Panc1 (cell line): ENCODE measurements around the gene RADIL. TPM values are rescaled to one million over a fixed set of nuclear protein-coding genes. Genes with fewer than 3 reads are reported as not detected.

Source experiments
- ATAC-seq: fragments of 200-7000 bp; cut with Tn5 transposase; 2 replicates; pipeline ENCODE4 v1.9.1; 2020; ENCODE audit warnings: mild to moderate bottlenecking, moderate library complexity
- BruUV-seq: library from RNA; stranded (reverse); fragments of 400-500 nt; replicated peaks from 2 replicates; lab custom pipeline; 2021; lab: Mats Ljungman, UMichigan
- CTCF ChIA-PET: fragments of 300-600 bp; sonication (Branson Sonifier 250); formaldehyde crosslinking; loops from one replicate; lab custom pipeline; 2022; ENCODE audit warnings: antibody characterized with exemption; lab: Charles Lee
- POLR2A ChIA-PET: fragments of 300-600 bp; sonication (Branson Sonifier 250); formaldehyde crosslinking; loops from one replicate; lab custom pipeline; 2022; ENCODE audit warnings: antibody characterized with exemption; lab: Charles Lee
- DNase-seq: peaks from one replicate; pipeline ENCODE4 v3.0.0-alpha.2; 2010; ENCODE audit warnings: low read depth, low spot score
- H3K27ac ChIP-seq: 2 replicates; pipeline ENCODE4 v1.5.1; 2011; ENCODE audit warnings: mild to moderate bottlenecking, low read length, inconsistent platforms
- H3K27me3 ChIP-seq: fragments of 200-500 bp; sonication (Bioruptor generic); 2 replicates; pipeline ENCODE4 v1.6.0; 2014; ENCODE audit warnings: low read length, inconsistent platforms; ENCODE audit not compliant: control insufficient read depth, insufficient read depth
- H3K36me3 ChIP-seq: fragments of 200-500 bp; sonication (Bioruptor generic); 2 replicates; pipeline ENCODE4 v1.5.1; 2014; ENCODE audit warnings: inconsistent platforms, mild to moderate bottlenecking, low read length, moderate library complexity; ENCODE audit not compliant: control insufficient read depth, insufficient read depth
- H3K4me1 ChIP-seq: 2 replicates; pipeline ENCODE4 v1.5.1; 2011; ENCODE audit warnings: inconsistent platforms, mild to moderate bottlenecking, low read length, moderate library complexity; ENCODE audit not compliant: control insufficient read depth, insufficient read depth
- H3K4me3 ChIP-seq, 2 experiments: 2 replicates each; pipeline ENCODE4 v1.5.1; 2011 to 2012; ENCODE audit warnings: low read depth in 2 of 2, low read length in 2 of 2, mild to moderate bottlenecking in 2 of 2, inconsistent platforms in 1 of 2, moderate library complexity in 1 of 2
- H3K9me3 ChIP-seq: fragments of 200-500 bp; sonication (Bioruptor generic); 2 replicates; pipeline ENCODE4 v1.5.1; 2014; ENCODE audit warnings: low read depth, mild to moderate bottlenecking, inconsistent platforms, low read length, moderate library complexity; ENCODE audit not compliant: control insufficient read depth, insufficient read depth
- POLR2AphosphoS5 ChIP-seq: IDR thresholded peaks from 2 replicates; pipeline ENCODE4 v1.6.1; 2012; ENCODE audit warnings: mild to moderate bottlenecking, low read depth, low read length, moderate library complexity
- SIN3A ChIP-seq: IDR thresholded peaks from 2 replicates; pipeline ENCODE4 v1.6.1; 2012; ENCODE audit warnings: low read depth, mild to moderate bottlenecking, low read length, moderate library complexity, borderline replicate concordance; ENCODE audit not compliant: insufficient read depth
- TCF7L2 ChIP-seq: IDR thresholded peaks from 2 replicates; pipeline ENCODE4 v1.6.1; 2011; ENCODE audit warnings: mild to moderate bottlenecking, low read depth, low read length, inconsistent platforms
- in situ Hi-C: cut with HindIII; loops from 2 replicates; pipeline ENCODE4 v1.10.0; 2016; ENCODE audit warnings: low sequenced_read_pairs, low pct_unique_long_range_greater_than_20kb
- intact Hi-C: fragments of 100-400 bp; cut with micrococcal nuclease; formaldehyde crosslinking; loops from one replicate; pipeline ENCODE4 v1.10.0; 2022; ENCODE audit not compliant: unreplicated experiment
- total RNA-seq: library from RNA; stranded (reverse); gene quantifications from one replicate; pipeline ENCODE4 v1.2.1, GENCODE V29; 2021; ENCODE audit not compliant: unreplicated experiment
- TF ChIP-seq, protein P1 (sequence below): fragments of 450-650 bp; IDR thresholded peaks from 2 replicates; pipeline ENCODE4 v1.5.1; 2017; ENCODE audit warnings: mild to moderate bottlenecking
- TF ChIP-seq, protein P2 (sequence below), 2 experiments: IDR thresholded peaks; 2 replicates each; pipeline ENCODE4 v1.6.1; 2011 to 2012; ENCODE audit warnings: low read depth in 2 of 2, control low read depth in 1 of 2, low read length in 1 of 2, mild to moderate bottlenecking in 1 of 2, moderate library complexity in 1 of 2; ENCODE audit not compliant: insufficient read depth in 1 of 2

Gene RADIL
- total RNA-seq, 1 experiment from 2014 or later: 1.3 TPM

DNA sequence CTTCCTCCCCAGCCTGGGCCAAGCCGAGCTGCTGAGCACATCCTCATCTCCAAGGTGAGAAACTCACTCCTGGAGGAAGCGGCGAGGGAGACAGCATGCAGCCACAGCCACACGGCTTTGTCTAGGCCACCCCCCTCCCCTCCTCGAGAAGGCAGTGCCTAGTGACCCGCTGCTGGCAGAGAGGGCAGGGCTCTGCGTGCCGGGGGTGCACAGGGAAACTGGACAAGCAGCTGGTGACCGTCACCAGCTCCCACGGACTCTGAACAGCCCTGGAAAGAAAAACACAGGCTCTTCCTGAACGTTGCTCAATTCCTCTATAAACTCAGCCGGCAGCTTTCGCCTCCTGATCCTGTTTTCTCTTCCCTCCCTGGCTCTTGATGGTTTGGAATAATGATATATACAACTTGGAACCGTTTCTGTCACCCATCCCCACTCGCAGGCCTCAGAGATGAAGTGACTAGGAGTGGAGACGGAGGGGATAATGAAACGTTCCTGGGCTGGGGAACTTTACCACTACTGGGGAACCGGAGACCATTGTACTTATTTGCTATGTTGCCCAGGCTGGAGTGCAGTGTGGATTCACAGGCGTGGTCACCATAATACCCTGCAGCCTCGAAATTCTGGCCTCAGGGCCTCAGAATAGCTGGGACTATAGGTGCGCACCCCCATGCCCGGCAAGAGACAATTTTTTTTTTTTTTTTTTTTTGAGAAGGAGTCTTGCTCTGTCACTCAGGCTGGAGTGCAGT is 41.0 kb downstream of the RADIL start:
- intact Hi-C loops: no loop called here
- CTCF ChIA-PET: no interaction called here
- peak; percentile 43; the same call in 1 of the 2 replicates for ATAC-seq

DNA sequence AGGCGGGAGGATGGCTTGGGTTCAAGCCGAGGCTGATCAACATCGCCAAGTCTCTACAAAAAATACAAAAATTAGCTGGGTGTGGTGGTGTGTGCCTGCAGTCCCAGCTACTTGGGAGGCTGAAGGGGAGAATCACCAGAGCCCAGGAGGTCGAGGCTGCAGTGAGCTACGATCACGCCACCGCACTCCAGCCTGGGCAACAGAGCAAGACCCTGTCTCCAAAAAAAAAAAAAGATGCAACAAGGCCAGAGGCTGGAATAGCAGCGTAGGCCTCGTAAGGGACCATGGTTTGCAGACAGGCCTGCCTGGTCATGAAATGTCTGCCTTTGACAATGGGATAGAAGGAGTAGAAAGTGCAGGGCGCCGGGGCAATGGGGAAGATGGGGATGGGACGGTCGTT is 41.7 kb downstream of the RADIL start:
- DNase-seq (no peak), ATAC-seq (no peak)
- Histone ChIP-seq H3K27ac (no peak overlapping the region), H3K4me1 (0 out of 2 replicates have a peak, but pooled peaks cover 3% of the 10 kb centered on the region), H3K36me3 (no peaks in the 10 kb centered on the region), H3K9me3 (no peaks in the 10 kb centered on the region), H3K4me3 (no peak overlapping the region), H3K27me3 (0 out of 2 replicates have a peak, but pooled peaks cover 3% of the 10 kb centered on the region)
- intact Hi-C loops (no loop called here), in situ Hi-C loops (no loop called here)
- no TSS peak for BruUV-seq
- TF ChIP-seq SIN3A (no peak), TCF7L2 (no peak), POLR2AphosphoS5 (no peak)
- TF ChIP-seq, protein P1, sequence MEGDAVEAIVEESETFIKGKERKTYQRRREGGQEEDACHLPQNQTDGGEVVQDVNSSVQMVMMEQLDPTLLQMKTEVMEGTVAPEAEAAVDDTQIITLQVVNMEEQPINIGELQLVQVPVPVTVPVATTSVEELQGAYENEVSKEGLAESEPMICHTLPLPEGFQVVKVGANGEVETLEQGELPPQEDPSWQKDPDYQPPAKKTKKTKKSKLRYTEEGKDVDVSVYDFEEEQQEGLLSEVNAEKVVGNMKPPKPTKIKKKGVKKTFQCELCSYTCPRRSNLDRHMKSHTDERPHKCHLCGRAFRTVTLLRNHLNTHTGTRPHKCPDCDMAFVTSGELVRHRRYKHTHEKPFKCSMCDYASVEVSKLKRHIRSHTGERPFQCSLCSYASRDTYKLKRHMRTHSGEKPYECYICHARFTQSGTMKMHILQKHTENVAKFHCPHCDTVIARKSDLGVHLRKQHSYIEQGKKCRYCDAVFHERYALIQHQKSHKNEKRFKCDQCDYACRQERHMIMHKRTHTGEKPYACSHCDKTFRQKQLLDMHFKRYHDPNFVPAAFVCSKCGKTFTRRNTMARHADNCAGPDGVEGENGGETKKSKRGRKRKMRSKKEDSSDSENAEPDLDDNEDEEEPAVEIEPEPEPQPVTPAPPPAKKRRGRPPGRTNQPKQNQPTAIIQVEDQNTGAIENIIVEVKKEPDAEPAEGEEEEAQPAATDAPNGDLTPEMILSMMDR: no peak
- TF ChIP-seq, protein P2, sequence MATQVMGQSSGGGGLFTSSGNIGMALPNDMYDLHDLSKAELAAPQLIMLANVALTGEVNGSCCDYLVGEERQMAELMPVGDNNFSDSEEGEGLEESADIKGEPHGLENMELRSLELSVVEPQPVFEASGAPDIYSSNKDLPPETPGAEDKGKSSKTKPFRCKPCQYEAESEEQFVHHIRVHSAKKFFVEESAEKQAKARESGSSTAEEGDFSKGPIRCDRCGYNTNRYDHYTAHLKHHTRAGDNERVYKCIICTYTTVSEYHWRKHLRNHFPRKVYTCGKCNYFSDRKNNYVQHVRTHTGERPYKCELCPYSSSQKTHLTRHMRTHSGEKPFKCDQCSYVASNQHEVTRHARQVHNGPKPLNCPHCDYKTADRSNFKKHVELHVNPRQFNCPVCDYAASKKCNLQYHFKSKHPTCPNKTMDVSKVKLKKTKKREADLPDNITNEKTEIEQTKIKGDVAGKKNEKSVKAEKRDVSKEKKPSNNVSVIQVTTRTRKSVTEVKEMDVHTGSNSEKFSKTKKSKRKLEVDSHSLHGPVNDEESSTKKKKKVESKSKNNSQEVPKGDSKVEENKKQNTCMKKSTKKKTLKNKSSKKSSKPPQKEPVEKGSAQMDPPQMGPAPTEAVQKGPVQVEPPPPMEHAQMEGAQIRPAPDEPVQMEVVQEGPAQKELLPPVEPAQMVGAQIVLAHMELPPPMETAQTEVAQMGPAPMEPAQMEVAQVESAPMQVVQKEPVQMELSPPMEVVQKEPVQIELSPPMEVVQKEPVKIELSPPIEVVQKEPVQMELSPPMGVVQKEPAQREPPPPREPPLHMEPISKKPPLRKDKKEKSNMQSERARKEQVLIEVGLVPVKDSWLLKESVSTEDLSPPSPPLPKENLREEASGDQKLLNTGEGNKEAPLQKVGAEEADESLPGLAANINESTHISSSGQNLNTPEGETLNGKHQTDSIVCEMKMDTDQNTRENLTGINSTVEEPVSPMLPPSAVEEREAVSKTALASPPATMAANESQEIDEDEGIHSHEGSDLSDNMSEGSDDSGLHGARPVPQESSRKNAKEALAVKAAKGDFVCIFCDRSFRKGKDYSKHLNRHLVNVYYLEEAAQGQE (IDR thresholded peaks at IDR 0.05; ENCODE audit: insufficient read depth in 1 of 2, low read depth in 2 of 2, low read length in 1 of 2): no peak
- POLR2A ChIA-PET: no interaction called here
- CTCF ChIA-PET: interaction anchor here (0.7 kb wide), 1 partner anchor 242 kb away, joined by 3 read pairs; no protein-coding TSS in a partner anchor

More for the DNA sequence above, 41.0 kb downstream of the RADIL start:
- in situ Hi-C loops: no loop called here
- POLR2A ChIA-PET: no interaction called here
- no peak for DNase-seq
- Histone ChIP-seq H3K4me3 (no peak overlapping the region), H3K36me3 (no peaks in the 10 kb centered on the region), H3K27me3 (0 out of 2 replicates have a peak, but pooled peaks cover 3% of the 10 kb centered on the region), H3K4me1 (0 out of 2 replicates have a peak, but pooled peaks cover 3% of the 10 kb centered on the region), H3K9me3 (no peaks in the 10 kb centered on the region), H3K27ac (no peak overlapping the region)
- no TSS peak for BruUV-seq
- TF ChIP-seq TCF7L2 (no peak), POLR2AphosphoS5 (no peak), SIN3A (no peak)
- TF ChIP-seq, protein P2 (IDR thresholded peaks at IDR 0.05; ENCODE audit: insufficient read depth in 1 of 2, low read depth in 2 of 2, low read length in 1 of 2): no peak
- TF ChIP-seq, protein P1: no peak
